T1000 (cell line): ENCODE results near the gene TBC1D1.

Experiments
- DNase-seq: peaks from one replicate; lab custom pipeline; 2025; ENCODE audit warnings: mixed read lengths; lab: John Stamatoyannopoulos, UW

TBC1D1 gene

DNA sequence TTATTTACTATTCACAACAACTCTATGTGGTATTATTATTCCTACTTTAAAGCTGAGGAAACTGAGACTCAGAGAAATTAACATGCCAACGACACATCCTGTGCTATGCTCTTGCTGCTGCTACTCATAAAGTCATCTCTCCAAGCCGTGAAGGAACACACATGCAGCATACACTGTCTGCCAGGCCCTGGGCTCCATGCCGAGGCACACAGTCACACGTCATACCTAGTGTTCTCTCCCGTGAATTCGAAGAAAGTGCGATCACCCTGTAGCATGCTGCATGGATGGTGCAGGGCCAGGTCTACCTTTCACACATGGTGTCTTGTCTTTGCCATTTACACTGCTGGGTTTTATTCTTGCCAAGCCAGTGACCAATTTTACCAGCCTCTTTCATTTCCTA, 34.1 kb downstream of the TBC1D1 start:
- DNase-seq = no peak

DNA sequence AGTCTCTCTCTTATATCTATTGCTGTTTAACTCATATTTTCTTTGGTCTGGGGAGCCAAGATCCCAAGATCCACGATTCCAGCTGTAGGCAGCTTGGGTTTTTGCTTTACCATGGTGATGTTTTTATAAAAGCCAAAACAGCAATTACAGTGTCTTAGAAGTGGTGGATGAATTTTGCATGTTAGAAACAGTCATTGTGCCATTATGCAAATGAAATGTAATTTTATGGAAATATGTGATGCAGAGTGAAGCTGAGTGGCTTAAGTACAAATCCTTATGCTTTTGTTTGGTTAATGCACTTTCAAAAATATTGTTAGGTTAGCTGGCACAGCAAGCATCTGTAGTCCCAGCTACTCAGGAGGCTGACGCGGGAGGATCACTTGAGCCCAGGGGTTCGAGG, 36.5 kb downstream of the TBC1D1 start:
- no peak for DNase-seq

DNA sequence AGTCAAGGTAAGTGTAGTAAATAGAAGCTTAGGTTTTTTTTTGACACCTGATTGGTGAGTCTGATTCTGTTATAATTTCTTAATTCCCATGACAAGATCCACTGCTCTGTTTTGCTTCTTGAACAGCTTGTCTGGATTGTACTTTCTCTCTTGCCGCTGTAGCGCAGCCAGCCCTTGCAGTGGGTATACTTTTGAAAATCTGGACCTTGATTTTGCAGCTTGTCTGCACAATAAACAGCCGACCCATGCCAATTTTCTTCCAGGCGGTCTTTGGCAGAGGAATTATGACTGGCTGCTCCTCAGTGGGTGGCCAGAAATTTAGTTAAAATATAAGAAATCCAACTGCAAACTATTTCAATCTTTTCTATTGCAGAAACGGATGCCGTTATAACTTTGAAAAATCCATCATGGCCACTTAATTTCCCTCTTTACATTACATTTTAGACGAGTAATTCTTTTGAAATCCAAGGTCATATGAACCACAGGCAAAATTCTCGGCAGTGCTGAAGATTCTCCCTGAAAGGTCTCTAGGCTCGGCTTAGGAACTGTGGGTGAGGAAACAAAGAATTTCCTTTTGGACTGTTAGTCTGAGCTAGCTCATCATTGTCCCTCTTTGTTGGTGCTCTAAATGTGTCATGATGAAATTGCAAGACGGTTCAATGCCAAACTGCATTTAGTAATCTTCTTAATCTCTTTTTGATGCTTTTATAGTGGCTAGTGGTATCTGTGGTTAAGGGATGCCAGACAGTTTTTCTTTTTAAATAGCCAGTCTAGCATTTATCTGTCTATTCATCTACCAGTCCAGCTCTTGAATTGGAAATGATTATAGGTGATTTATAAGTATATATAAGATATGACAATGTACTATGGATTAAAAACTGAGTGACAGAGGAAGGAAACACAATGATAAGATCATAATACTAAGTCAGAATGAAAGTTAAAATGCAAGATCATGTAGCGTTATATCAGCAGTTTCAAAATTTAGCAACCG, 37.8 kb downstream of the TBC1D1 start:
- DNase-seq = no peak

DNA sequence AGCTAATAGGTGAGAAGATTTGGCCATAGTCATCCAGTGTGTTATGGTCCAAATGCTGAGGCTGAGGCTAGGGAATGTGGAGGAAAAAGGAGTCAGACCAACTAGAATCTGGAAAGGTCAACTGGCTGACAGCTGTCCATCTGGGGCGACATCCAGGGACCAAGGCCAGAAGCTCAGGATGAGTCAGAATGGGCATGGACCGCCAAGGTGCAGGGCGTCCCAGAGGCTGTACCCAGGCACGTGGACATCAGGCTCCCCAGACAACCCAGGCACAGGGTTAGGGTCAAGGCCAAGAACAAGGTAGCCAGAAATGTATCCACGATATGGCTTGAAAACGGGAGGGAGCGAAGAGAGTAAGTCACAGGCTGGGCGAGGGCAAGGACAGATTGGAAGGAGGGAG, 43.2 kb downstream of the TBC1D1 start:
- no peak for DNase-seq

DNA sequence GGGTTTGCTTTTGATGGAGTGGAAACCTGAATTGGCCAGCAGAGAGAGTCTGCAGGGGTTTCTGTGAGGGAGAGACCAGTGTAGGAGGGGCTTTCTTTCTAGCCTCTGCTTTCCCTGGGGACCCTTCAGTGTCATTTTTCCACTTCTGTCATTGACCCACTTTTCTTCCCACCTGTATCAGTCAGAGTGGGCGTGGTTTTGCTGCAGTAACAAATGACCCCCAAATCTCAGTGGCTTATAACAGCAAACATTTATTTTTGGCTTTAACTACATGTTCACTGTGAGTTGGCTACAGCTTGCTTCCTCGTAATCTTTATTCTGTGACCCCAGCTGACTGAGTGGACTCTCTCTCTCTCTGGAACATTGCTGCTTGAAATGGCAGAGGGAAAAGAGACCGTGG, 43.7 kb downstream of the TBC1D1 start:
- no peak for DNase-seq

DNA sequence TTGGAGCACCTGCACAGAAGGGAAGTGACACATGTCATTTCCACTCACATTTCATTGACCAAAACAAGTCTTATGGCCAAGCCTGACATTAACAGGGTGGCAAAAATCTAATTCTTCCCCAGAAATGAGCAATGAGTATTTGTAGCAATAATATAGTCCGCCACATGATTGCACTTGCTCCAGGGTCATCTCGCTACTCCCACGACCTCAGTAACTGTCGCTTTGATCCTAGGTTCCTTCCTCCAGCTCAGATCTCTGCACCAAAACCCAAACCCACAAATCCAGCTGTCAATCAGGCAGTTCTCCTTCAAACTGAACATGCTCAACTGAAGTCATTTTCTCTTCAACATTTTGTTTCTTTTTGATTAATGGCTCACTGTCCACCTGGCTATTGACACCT, 44.1 kb downstream of the TBC1D1 start:
- no peak for DNase-seq

DNA sequence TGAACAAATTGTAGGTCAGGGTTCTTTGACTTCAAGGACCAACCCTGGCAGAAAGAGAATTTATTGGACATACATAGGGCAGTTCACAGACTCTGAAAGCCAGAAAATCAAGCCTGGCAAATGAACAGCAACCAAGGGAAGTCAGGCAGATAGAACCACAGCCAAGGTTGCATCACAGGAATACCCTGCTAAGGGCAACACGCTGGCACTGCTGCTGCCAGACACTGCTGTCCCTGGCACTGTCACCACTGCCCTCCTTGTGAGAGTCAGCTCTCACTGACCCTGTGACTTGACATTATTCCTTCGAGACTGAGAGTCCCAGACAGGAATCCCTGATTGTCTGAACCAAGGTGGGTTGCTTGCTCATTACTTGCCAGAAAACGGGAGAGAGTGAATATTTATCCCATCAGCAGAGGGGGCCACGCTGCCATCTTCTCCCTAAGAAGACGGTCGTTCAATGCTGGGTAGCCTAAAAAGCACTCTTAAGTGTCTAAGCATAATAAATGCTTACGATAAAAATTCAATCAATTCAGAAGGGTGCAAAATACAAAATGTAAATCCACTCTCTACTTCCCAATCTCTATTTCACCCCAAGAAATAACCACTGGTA, 46.1 kb downstream of the TBC1D1 start:
- no peak for DNase-seq

DNA sequence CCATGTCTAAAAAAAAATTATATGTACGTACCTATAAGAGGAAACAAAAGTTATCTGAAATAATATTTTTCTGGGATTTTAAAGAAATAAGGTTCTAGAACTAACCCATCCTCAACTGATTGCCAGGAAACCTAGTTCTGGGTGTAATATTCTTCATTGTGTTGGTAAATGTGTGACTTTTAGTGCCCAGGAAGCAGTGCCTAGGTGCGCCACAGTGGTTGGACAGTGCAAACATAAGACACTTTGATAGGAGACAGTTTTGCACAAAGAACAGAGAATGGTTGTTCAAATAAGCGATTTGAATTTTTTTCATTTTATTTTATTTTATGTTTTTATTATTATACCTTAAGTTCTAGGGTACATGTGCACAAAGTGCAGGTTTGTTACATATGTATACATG, 47.3 kb downstream of the TBC1D1 start:
- DNase-seq = no peak

DNA sequence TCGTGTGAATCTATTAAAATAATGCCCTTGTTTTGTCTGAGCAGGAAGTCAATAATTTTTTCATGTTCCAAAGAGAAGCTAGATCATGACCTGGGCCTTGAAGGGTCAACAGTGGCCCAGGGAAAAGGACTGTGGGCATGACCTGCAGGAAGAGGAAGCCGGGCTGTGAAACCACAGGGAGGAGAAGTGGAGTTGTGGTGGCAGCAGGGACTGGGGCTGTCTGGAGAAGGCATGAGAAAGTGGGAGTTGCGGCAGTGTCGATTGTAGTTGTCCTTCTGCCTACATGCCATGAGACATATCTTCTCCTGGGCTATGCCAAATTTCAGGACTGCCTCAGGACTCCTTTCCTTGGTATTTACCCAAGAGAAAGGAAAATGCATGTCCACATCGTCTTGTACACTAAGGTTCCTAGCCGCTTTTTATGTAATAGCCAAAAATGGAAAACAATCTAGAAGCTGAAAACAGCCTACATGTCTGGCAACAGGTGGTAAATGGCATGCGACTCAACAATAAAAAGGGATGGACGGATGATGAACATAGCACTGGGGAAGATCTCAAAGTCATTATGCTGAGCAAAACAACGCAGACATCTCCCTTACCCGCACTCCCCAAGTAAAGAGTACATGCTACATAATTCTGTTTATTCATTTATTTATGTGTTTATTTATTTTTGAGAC, 55.8 kb downstream of the TBC1D1 start:
- no peak for DNase-seq

DNA sequence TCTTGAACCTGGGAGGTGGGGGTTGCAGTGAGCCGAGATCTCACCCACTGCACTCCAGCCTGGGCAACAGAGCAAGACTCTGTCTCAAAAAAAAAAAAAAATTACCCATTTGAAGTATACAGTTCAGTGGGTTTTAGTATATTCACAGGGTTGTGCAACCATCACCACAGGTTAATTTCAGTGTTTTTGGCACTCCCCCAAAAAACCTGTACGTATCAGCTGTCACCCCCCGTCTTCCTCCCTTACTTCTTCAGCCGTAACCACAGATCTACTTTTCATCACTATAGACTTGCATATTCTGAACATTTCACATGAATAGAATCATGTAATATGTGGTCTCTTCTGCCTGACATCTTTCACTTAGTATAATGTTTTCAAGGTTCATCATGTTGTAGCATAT, 57.7 kb downstream of the TBC1D1 start:
- DNase-seq = no peak

DNA sequence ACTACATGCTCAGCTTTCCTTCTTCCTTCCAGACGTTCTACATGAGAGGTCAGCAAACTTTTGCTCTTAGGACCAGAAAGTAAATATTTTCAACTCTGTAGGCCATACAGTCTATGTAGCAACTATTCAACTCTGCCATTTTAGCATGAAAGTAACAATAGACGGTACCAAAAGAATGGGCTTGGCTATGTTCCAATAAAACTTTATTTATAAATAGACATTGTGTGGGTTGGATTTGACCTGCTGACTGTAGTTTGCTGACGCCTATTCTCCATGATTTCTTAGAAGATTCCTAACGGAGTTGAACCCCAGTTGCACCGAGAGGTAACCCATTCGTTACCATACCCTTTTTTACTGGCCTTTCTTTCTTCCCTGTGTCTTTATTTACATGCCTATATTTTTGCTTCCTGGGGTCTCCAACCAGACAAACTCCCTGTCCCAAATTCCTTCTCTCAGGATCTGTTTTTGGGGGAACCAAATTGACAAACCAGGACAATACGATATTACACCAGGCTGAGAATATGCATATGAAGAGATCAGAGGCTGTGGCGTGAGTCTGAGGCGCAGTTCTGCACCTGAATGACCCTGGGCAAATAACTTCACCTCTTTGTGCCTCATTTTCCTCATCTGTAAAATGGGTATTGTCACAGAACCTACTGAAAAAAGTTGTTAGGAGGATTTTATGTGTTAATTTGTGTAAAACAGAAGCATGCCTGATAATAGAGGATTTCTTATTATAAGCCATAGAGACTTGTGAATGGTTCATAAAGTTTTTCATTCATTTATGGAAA, 58.9 kb downstream of the TBC1D1 start:
- no peak for DNase-seq

DNA sequence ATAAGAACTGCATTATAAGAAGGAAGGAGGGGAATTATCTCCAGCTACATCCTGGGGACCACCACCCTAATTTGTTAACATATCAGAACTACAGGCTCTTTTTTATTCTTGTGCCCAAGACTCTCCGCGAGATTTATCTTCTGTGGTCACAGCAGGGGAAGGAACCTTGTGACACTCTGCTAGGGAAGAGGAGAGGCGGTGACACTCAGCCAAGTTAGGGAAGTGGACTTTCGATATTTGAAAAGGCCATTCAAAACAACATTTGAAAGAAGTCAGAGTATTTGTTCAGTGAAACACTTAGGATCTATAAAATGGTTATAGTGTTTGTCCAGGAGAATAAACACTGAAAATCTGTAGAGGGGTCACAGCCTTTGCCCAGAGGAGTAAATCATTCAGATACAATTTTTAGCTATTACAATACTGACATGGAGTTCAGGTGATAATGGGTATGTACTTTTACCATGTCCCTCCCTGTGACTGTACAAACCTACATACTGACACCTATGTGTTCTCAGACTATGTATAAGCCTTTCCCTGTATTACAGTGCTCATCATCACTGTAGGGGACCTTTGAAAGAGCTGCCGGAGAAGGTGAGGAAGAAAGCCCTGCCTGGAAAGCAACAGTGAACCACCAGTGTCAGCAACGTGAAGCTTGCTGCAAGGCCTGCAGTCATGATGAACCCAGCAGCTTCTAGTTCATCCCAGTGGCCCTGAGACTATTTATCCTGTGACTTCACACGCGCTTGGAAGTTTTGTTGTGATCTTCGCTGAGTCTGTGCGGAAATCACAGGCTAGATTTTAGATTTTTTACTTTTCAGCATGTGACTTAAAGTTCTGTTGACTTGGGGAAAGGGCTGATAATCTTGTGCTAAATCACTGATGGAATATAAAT, 60.8 kb downstream of the TBC1D1 start:
- no peak for DNase-seq

DNA sequence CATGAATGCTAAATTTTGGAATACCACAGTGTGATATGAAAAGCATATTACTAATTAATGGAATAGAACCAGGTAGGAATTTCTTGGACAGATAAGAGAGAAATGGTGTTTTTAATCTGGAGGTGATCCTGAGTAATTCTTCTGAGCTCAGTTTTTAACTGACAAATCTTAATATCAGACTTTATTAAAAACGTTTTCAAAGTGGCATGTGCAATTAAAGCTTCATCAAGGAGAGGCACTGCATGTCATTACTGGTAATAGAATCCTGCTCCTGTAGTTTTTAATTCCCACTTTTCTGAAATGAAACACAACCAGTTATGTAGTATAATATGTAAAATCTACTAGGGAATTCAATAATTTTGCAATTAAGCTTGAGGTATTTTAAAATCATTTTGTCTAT, 62.3 kb downstream of the TBC1D1 start:
- DNase-seq = no peak

DNA sequence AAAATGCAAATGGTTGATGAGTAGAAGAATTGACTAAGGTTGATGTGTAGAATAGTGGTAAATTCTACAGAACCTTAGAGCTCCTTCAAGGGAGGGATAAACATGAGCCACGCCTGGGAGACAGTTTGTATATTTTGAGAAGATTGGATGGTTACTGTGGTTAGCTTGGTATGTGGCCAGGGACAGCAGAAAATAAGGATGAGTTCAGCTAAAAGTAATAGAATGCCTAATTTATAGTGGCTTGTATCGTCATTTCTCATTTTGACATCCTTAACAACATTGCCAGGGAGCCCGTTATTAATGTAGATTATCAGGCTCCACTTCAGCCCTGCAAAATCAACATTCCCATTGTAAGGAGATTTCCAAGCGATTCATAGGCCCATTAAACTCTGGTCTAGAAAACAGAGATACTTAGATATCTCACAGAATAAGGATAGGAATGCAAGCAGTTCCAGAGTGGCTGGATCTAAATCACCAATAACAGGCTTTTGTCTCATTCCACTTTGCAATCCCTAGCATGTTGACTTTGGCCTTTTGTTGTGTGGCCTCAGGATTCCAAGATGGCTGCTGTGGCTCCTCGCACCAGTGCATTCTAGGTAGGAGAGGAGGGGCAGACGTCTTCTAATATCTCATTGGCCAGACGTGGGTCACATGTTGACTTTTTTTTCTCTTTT, 62.9 kb downstream of the TBC1D1 start:
- peak; percentile 33 for DNase-seq

DNA sequence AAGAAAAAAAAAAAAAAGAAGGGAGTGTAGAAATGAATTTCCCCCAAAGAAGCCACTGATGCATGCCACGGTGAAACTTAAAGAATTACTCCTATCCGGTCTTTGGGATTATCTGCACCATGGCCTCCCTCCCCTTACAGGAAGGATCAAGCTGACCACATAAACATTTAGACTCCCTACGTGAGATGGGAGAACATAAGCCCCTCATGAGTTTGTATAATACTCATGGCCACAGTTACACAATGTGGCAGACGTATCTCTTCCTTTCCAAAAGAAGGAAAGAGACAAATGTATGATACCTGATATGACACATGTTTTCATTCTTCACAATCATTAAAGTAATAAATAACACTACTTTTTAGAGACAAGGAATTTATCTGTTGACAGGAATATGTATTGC, 66.1 kb downstream of the TBC1D1 start:
- no peak for DNase-seq

DNA sequence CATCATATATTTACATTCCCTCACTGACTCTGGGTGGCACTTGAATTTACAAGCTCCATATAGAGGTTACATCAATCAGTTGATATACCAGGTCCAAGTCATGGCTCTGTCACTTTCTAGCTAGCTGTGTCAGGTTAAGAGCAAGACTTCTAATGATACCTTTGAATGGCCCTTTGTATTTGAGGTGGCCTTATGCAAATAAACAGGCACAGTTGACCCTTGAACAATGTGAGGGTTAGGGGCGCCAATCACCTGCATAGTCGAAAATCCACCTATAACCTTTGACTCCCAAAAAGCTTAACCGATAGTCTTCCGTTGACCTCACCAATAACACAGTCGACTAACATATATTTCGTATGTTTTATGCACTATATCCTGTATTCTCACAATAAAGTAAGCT, 68.0 kb downstream of the TBC1D1 start:
- DNase-seq = no peak

DNA sequence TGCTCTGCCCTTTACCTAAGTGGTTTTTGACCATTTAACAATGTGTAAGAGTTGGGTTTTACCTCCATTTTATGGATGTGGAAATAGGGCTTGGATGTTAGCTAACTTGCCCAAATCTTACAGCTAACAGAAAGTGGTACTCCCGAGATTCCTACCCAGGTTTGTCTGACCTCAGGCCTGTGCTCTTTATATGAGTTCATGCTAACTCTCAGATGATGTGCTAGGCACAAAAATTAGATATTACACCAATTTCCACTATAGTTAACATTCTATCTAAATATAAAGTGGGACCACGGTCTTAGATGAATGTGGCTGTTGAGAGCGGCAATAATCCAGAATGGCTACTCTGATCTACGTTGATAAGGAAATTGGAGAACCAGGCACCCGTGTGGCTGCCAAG, 69.2 kb downstream of the TBC1D1 start, which contains the start of gene PTTG2:
Gene PTTG2, plus strand, starts transcription at position 301 of the 400 bp plus-strand sequence. Its CDS starts 37 bp downstream, at position 338.
- DNase-seq = no peak

DNA sequence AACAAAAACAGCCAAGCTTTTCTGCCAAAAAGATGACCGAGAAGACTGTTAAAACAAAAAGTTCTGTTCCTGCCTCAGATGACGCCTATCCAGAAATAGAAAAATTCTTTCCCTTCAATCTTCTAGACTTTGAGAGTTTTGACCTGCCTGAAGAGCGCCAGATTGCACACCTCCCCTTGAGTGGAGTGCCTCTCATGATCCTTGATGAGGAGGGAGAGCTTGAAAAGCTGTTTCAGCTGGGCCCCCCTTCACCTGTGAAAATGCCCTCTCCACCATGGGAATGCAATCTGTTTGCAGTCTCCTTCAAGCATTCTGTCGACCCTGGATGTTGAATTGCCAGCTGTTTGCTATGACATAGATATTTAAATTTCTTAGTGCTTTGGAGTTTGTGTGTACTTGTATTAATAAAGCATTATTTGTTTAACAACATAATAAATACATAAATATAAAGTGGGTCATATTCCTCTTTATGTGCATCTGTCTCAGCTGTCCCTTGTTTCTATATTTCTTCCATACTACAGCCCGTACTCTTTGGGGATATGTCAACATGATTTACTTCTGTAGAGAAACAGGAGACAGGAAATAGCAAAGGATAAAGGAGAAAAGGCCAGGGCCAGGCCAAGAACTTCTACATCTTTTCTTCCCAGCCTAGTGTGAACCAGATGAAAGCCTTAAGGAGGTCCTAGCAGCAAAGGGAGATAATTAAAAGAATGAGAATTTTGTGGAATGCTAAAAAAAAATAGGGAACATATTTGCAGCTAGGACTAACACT, 70.0 kb downstream of the TBC1D1 start:
- no peak for DNase-seq

DNA sequence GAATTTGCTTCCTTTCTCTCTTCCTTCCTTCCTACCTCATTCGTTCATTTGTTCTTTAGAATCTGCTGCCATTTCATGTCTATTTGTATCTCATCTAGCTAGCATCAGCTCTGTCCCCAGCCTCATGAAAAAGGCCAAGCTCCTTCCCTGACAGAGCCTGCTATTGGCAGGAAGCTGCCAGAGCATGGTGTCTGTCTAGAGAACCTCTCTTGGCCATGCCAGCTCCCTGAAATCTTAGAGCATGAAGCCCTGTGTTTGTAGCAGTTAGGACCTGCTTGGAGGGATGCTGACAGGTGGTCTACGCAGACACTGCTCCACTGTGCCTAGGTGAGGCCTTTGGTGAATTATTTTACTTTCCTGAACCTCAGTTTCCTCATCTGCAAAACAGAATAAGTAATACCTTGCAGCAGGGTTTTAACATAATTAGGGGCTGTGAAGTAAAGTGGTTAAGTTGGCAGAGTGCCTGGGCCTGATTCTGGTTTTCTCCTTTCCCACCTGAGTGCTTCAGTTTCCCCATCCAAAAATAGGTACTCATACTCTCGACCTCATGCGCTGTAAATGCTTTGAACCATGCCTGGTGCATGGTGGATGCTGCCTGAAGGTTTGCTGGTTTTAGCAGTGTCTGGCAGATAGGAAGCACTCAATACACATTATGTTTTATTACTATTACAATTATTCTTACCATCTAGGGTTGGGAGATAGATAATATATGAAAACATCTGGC, 74.0 kb downstream of the TBC1D1 start:
- no peak for DNase-seq
